Fibroblast of mammary gland (primary cell): Measurements from ENCODE around the gene ESF1.

ENCODE experiments used
- DNase-seq: peaks from one replicate; pipeline ENCODE4 v3.0.0-alpha.2; 2010; ENCODE audit warnings: low read depth
- H3K4me3 ChIP-seq: 2 replicates; pipeline ENCODE4 v1.5.1; 2011; ENCODE audit warnings: low read depth, mild to moderate bottlenecking, low read length, moderate library complexity; ENCODE audit not compliant: control insufficient read depth
- TF ChIP-seq, protein P1 (sequence below): conservative IDR thresholded peaks from 2 replicates; pipeline ENCODE4 v1.5.1; 2011; ENCODE audit warnings: low read depth, low read length, inconsistent platforms; ENCODE audit not compliant: control insufficient read depth, insufficient read depth

Gene ESF1

DNA sequence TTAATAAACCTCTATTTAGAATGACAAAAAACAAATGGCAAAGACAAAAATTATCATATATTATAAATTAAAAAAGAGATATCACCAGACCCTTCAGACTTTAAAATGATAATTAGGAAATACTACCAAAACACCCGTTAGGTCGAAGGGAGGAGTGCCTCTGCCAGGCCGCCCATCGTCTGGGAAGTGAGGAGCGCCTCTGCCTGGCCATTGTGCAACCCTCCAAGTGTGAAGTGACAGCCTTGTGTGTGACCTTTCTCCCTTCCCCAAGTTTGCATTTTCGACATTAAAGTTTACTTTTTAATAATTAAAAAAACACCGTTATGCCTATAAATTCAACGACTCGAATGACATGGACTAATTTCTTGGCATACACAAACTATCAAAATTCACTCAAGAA, 81.5 kb downstream of the ESF1 start:
- TF ChIP-seq, protein P1, sequence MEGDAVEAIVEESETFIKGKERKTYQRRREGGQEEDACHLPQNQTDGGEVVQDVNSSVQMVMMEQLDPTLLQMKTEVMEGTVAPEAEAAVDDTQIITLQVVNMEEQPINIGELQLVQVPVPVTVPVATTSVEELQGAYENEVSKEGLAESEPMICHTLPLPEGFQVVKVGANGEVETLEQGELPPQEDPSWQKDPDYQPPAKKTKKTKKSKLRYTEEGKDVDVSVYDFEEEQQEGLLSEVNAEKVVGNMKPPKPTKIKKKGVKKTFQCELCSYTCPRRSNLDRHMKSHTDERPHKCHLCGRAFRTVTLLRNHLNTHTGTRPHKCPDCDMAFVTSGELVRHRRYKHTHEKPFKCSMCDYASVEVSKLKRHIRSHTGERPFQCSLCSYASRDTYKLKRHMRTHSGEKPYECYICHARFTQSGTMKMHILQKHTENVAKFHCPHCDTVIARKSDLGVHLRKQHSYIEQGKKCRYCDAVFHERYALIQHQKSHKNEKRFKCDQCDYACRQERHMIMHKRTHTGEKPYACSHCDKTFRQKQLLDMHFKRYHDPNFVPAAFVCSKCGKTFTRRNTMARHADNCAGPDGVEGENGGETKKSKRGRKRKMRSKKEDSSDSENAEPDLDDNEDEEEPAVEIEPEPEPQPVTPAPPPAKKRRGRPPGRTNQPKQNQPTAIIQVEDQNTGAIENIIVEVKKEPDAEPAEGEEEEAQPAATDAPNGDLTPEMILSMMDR: no peak
- DNase-seq: no peak
- H3K4me3 ChIP-seq: no peak overlapping the region

DNA sequence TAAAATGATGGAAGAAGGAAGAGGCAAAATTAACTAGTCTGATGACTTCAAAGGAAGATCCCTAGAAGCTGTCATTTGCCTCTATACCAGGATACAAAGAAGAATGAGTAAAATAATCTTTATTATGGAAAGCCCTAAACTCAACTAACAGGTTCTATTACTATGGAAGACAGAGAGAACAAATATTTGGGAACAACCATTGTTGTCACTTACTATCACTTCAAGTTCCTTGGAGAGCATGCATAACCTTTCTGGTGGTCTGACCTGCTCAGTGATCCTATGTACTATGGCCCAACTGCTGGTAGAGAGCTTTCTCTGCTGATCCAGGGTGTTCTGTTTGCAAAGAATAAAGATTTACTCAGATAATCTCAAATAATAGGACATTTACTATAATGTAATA, 83.2 kb downstream of the ESF1 start:
- H3K4me3 ChIP-seq: no peak overlapping the region
- no peak for DNase-seq
- TF ChIP-seq, protein P1: no peak

DNA sequence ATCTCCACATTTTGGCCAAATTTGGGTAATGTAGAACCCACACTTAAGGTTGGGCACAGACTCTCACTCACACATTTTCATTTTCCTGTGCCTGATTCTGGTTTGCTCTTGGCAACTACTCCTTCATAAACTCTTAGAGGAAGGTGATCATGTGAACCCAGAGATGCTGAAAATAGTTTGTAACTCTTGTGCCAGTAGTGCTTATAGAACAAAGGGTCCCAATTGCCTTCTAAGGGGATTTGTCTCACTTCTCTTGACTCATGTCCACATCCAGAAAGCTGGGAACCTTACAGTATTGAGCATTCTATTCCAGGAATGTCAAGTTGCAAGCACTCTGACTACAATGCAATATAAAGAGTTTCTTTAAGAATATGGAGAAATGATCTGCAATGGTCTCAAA, 84.0 kb downstream of the ESF1 start:
- no peak for DNase-seq
- no peak overlapping the region for H3K4me3 ChIP-seq
- TF ChIP-seq, protein P1: no peak

DNA sequence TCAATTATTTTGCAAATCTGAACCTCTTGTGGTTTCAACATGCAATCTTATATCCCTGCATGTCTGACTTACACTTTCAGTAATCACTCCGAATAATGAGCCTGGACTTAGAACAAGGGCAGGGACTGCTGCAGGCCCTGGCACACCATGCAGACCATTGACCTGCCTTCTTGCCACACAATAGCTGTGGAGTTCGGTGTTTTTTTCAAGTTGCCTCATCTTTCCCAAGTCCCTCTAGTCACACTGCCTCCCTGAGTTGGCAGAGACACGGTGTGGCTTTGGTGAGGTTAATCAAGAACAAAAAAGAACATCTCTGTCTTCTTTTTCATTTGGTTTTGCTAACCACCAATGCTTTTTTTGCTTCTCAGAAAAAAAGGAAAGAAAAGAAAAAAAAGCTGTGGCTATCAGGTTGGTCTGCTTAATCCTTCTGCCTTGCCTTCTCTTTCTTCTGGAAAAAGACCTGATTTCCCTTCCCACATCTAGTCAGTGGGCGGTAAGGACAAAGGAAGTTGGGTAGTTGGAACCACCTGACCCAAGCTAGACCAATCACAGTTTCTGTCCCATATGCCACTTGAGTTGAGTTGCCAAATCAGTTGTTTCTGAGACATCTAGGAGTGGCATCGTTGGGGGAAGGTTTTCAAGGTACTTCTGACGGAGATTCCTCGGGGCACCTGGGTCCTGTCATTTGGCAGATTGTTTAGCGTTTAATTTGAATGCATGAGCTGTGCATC, 90.1 kb downstream of the ESF1 start:
- TF ChIP-seq, protein P1: no peak
- no peak for DNase-seq
- H3K4me3 ChIP-seq: no peak overlapping the region

DNA sequence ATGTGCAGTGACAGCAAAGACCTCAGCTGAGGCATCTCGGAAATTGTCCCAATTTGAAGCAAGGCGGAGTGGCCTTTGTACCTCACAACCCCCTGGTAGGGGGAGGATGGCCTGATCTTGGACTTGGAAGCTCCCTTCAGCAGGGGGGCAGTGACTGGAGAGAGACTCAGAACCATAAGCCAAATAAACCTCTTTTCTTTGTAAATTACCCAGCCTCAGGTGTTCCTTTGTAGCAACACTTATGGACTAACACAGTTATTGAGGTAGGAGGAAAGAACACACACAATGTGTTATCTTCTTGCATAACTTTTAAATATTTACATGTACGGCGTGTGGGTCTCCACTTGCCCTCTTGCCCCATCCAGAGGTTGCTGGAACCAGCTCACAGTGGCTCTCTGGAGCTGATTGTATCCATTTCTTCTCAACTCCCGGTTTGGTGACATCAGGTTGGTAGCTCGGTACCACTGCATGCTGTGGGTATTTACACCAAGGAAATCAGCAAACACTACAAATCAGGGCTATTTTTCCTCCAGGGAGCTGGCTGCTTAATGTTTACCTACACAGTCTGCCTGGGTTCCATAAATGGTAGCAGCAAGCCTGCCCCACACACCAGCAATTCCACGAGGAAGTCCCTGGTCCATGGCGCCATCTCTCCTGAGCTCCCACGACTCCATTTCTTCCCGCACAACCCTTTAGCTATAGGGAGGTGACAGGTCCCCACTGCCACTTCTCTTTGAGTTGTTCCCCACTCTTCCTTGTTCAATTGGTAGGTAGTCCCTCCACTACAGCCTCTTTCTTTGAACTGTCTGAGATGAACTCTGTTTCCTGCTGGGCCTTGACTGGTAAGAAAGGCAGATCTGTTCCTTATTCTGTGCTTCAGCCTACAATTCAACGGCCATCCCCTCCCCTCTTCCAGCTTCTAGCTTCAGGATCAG, 91.7 kb downstream of the ESF1 start:
- TF ChIP-seq, protein P1: no peak

DNA sequence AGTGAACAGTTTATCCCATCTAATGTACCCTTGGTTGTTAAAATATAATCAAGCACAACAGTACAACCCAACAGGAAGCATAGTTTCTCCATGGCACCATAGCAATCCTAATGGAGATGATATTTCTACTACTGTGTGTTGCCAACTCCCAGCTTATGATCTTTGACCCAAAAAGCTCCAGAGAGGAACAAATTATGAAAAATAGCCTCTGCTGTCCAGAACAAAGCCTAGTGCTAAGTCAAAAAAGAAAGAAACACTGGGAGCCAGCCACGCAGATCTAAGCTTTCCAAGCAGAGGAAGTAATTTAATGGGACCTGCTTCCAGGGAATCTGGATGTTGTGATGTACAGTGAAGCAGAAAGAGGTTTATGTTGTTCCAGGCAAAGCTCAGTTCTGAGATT, 93.8 kb downstream of the ESF1 start:
- H3K4me3 ChIP-seq: no peak overlapping the region
- no peak for DNase-seq
- TF ChIP-seq, protein P1: no peak

More for the DNA sequence above, 91.7 kb downstream of the ESF1 start:
- no peak for DNase-seq
- H3K4me3 ChIP-seq: no peak overlapping the region
